Breast epithelium (tissue), 4 donors: ENCODE measurements around the gene LYSMD3. TPM values are rescaled to one million over a fixed set of nuclear protein-coding genes. Genes with fewer than 3 reads are reported as not detected.

Source experiments
- DNase-seq, 2 donors: peaks; one replicate each; pipeline ENCODE4 v3.0.0-alpha.2; 2019; ENCODE audit warnings: low spot score in 2 of 2
- H3K27ac ChIP-seq, 2 donors: fragments of 200-600 bp; sonication (generic) in 1 of 2; one replicate each; pipeline ENCODE4 v1.5.1; 2016 to 2019; ENCODE audit warnings: mild to moderate bottlenecking in 1 of 2
- H3K27me3 ChIP-seq, 2 donors: fragments of 200-600 bp; sonication (generic) in 1 of 2; one replicate each; pipeline versions ENCODE4 v1.5.1 to v1.6.0; 2017 to 2019; ENCODE audit warnings: control low read depth in 1 of 2, mild to moderate bottlenecking in 1 of 2
- H3K36me3 ChIP-seq: fragments of 200-600 bp; one replicate; pipeline ENCODE4 v1.5.1; 2019
- H3K4me1 ChIP-seq, 2 donors: fragments of 200-600 bp; sonication (generic); one replicate each; pipeline ENCODE4 v1.5.1; 2016 to 2019; ENCODE audit warnings: control low read depth in 1 of 2
- H3K4me3 ChIP-seq, 3 donors: fragments of 200-600 bp; sonication (generic); 1 replicate in 2 of 3; 2 replicates in 1 of 3; pipeline ENCODE4 v1.5.1; 2016 to 2019; ENCODE audit warnings: mild to moderate bottlenecking in 3 of 3, moderate library complexity in 2 of 3
- H3K9me3 ChIP-seq, 2 donors: fragments of 200-600 bp; sonication (generic) in 1 of 2; one replicate each; pipeline ENCODE4 v1.5.1; 2016 to 2019; ENCODE audit warnings: control low read depth in 1 of 2
- POLR2A ChIP-seq: fragments of 450-650 bp; IDR thresholded peaks from one replicate; pipeline ENCODE4 v1.6.1; 2016; ENCODE audit warnings: antibody characterized with exemption, mild to moderate bottlenecking, moderate library complexity
- POLR2AphosphoS5 ChIP-seq, 3 donors: sonication (generic); formaldehyde crosslinking; IDR thresholded peaks; one replicate each; pipeline ENCODE4 v1.6.1; 2017; ENCODE audit warnings: antibody characterized with exemption in 3 of 3
- intact Hi-C: fragments of 100-400 bp; cut with DNase I; formaldehyde crosslinking; loops from one replicate; pipeline ENCODE4 v1.15.1; 2023; ENCODE audit warnings: low total_unique reads
- total RNA-seq, 3 donors: library from RNA; depleted of rRNA; stranded (reverse); fragments of >200 nt; gene quantifications; one replicate each; pipeline ENCODE4 v1.1.0, GENCODE V29; 2016
- TF ChIP-seq, protein P1 (sequence below), 3 donors: fragments of 450-650 bp; IDR thresholded peaks; one replicate each; pipeline ENCODE4 v1.5.1; 2016 to 2017; ENCODE audit warnings: antibody characterized with exemption in 3 of 3, mild to moderate bottlenecking in 3 of 3, moderate library complexity in 3 of 3

The LYSMD3 gene
- total RNA-seq, 3 donors from 2014 or later, result 11.5 to 19.3 (median 15.7) TPM

DNA sequence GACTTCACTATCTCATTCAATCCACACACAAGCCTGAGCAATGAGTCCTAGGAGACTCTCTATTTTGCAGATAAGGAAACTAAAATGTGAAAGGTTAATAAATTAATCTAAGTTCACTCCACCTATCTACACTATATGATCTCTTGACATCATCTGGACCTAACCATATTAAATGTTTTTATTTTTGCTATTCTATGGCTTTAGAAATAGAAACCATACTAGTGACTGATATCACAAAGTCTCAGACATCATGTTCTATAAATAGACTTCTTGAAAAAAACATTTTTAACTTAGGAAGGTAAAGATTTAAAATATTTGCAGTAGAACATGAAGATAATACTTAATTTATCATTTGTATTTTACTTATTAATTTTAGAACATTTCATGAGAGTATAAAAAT, 19.8 kb upstream of the LYSMD3 start:
- no peaks in the 10 kb centered on the region for H3K27me3 ChIP-seq
- no peak for DNase-seq

DNA sequence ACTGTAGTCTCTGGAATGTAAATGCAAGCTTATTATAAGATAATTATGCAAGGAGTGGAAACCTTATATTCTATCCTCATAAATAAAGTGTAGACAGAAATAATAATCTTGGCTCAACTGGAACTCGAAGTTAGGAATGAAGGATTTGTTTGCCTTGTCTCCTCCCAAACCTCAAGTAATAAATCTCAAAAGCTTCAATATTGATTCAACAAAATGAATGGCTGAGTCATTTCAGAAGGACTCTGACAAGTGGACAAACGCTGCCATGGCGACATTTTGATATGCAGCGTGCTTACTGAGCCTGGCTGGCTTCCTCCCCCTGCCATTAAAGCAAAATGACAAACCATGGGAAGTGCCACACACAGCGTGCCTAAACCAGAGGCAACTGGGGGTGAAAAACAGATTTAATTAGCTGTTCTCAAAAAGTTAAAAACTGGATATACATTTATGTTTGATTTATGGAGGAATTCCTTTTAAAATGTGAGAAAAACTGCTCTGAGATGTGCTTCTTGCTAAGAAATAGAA, 18.7 kb upstream of the LYSMD3 start:
- H3K4me3 ChIP-seq, result no peak overlapping the region
- TF ChIP-seq POLR2A (no peak), POLR2AphosphoS5 (IDR thresholded peaks at IDR 0.05) (no peak)
- TF ChIP-seq, protein P1, sequence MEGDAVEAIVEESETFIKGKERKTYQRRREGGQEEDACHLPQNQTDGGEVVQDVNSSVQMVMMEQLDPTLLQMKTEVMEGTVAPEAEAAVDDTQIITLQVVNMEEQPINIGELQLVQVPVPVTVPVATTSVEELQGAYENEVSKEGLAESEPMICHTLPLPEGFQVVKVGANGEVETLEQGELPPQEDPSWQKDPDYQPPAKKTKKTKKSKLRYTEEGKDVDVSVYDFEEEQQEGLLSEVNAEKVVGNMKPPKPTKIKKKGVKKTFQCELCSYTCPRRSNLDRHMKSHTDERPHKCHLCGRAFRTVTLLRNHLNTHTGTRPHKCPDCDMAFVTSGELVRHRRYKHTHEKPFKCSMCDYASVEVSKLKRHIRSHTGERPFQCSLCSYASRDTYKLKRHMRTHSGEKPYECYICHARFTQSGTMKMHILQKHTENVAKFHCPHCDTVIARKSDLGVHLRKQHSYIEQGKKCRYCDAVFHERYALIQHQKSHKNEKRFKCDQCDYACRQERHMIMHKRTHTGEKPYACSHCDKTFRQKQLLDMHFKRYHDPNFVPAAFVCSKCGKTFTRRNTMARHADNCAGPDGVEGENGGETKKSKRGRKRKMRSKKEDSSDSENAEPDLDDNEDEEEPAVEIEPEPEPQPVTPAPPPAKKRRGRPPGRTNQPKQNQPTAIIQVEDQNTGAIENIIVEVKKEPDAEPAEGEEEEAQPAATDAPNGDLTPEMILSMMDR (IDR thresholded peaks at IDR 0.05), result no peak
- H3K4me1 ChIP-seq, result no peaks in the 10 kb centered on the region
- no peaks in the 10 kb centered on the region for H3K9me3 ChIP-seq
- no peaks in the 10 kb centered on the region for H3K36me3 ChIP-seq
- intact Hi-C loops, result no loop called here
- no peaks in the 10 kb centered on the region for H3K27me3 ChIP-seq
- DNase-seq, result peak in 1 of 2 donors; percentile 68
- H3K27ac ChIP-seq, result no peak overlapping the region

More for the DNA sequence above, 19.8 kb upstream of the LYSMD3 start:
- Histone ChIP-seq H3K36me3 (no peaks in the 10 kb centered on the region), H3K9me3 (no peaks in the 10 kb centered on the region), H3K4me1 (no peaks in the 10 kb centered on the region), H3K27ac (no peak overlapping the region), H3K4me3 (no peak overlapping the region)
- intact Hi-C loops, result no loop called here
- TF ChIP-seq, protein P1 (IDR thresholded peaks at IDR 0.05), result no peak
- no peak for TF ChIP-seq POLR2A
- no peak for TF ChIP-seq POLR2AphosphoS5 (IDR thresholded peaks at IDR 0.05)

DNA sequence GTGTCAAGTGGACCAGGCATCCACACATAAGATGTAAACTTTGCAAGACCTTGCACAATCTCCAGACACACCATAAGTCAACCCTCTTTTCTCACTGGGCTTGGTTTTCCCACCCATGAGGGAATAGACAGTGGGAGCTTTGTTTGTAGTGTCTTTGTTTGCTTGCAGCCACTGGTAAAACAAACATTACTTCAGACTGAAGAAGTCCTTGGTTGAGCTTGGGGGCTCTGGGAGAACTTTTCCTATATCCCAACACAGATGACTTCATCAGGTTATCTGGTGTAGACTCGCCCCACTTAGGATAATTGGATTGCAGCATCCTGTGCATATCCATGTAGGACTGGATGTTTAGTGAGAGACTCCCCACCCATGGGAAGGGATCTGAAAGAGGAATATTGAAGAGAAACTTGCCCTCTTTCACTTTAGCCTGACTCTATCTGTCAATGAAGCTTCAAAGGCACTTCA, 17.7 kb upstream of the LYSMD3 start:
- Histone ChIP-seq H3K9me3 (no peaks in the 10 kb centered on the region), H3K27me3 (no peaks in the 10 kb centered on the region), H3K36me3 (no peaks in the 10 kb centered on the region), H3K4me1 (no peaks in the 10 kb centered on the region), H3K4me3 (no peak overlapping the region), H3K27ac (no peak overlapping the region)
- intact Hi-C loops, result no loop called here
- DNase-seq, result no peak
- TF ChIP-seq, protein P1 (IDR thresholded peaks at IDR 0.05), result no peak
- TF ChIP-seq POLR2A (no peak), POLR2AphosphoS5 (IDR thresholded peaks at IDR 0.05) (no peak)

DNA sequence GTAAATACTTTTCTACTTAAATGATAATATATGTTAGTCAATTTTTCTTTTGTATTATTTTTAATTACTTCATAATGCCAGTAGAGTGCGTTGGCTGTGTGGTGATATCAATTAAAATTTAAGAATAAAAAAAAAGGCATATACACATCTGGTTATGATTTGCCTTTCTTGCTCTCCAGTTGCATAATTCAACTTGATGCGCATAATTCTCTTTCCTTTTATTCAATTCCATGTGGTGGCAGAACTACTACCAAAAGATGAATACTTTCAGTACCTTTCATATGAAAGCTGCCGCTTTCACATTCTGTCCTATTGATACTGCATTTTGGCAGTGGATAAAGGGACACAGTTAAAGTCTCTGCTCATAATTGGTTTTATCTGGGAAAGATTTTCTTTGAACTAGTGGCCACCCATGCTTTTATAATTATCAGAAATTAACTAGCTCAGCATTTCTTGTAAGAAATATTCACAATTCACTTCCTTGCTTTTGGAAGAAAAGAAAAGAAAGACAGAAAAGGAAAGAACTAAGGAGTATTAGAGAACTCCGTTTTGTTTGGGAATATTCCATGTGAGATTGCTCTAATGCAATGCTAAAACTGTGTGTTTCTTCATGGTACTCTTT, 16.9 kb upstream of the LYSMD3 start:
- Histone ChIP-seq H3K4me3 (no peak overlapping the region), H3K36me3 (no peaks in the 10 kb centered on the region), H3K9me3 (no peaks in the 10 kb centered on the region), H3K27ac (no peak overlapping the region), H3K4me1 (no peaks in the 10 kb centered on the region), H3K27me3 (no peaks in the 10 kb centered on the region)
- DNase-seq, result no peak
- TF ChIP-seq POLR2A (no peak), POLR2AphosphoS5 (IDR thresholded peaks at IDR 0.05) (no peak)
- TF ChIP-seq, protein P1 (IDR thresholded peaks at IDR 0.05), result no peak
- intact Hi-C loops, result no loop called here

DNA sequence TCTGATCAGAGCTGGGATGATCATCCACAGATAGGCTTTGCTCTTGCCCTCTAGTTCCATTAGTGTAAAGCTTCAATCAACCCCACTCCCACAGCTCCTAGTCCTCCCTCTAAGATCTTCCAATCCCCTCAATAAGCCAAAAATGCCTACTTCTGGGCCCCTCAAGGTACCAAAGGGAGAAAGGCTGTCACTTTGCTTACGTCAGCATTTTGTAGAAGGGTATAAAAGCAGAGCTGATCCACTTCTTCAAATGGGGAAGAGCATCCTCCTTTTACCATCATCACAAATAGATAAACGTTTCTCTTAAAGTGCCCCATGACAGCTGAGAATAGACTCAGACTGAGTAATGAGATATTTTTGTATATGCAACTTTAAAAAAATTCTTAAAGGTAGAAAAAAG, 16.1 kb upstream of the LYSMD3 start:
- Histone ChIP-seq H3K27me3 (no peaks in the 10 kb centered on the region), H3K9me3 (no peaks in the 10 kb centered on the region), H3K4me1 (no peaks in the 10 kb centered on the region), H3K36me3 (no peaks in the 10 kb centered on the region), H3K4me3 (no peak overlapping the region), H3K27ac (no peak overlapping the region)
- intact Hi-C loops, result no loop called here
- TF ChIP-seq, protein P1 (IDR thresholded peaks at IDR 0.05), result no peak
- TF ChIP-seq POLR2AphosphoS5 (IDR thresholded peaks at IDR 0.05), result no peak
- TF ChIP-seq POLR2A, result no peak
- DNase-seq, result no peak
